ENCODE data around the gene TMEM214.

Gene TMEM214

GRCh38 chr2:27009083-27009482 lies 23.7 kb upstream of the TMEM214 start:
- no peaks in the 10 kb centered on the region for H3K9me3 ChIP-seq
- TF ChIP-seq Cebpa-rat (IDR thresholded peaks at IDR 0.05): no peak

GRCh38 chr2:27009716-27010115 lies 23.0 kb upstream of the TMEM214 start:
- H3K4me3 ChIP-seq: no peak overlapping the region
- no peaks in the 10 kb centered on the region for H3K27me3 ChIP-seq
- TF ChIP-seq Cebpa-rat (IDR thresholded peaks at IDR 0.05): no peak
- H4K20me1 ChIP-seq: 0 out of 2 replicates have a peak, but pooled peaks cover 7% of the 10 kb centered on the region
- H3K9me3 ChIP-seq: no peaks in the 10 kb centered on the region
- H3K4me2 ChIP-seq: no peak overlapping the region
- no peak overlapping the region for H3K9ac ChIP-seq
- no peaks in the 10 kb centered on the region for H3K36me3 ChIP-seq
- H3K27ac ChIP-seq: no peak overlapping the region
- H3K4me1 ChIP-seq: no peaks in the 10 kb centered on the region

More at GRCh38 chr2:27009083-27009482, 23.7 kb upstream of the TMEM214 start:
- H3K27ac ChIP-seq: no peak overlapping the region
- no peak overlapping the region for H3K4me2 ChIP-seq
- no peaks in the 10 kb centered on the region for H3K36me3 ChIP-seq
- no peak overlapping the region for H3K9ac ChIP-seq
- H3K4me3 ChIP-seq: no peak overlapping the region
- no peaks in the 10 kb centered on the region for H3K4me1 ChIP-seq
- 0 out of 2 replicates have a peak, but pooled peaks cover 7% of the 10 kb centered on the region for H4K20me1 ChIP-seq
- no peaks in the 10 kb centered on the region for H3K27me3 ChIP-seq

GRCh38 chr2:27010139-27010538 lies 22.6 kb upstream of the TMEM214 start:
- Histone ChIP-seq H3K4me1 (no peaks in the 10 kb centered on the region), H3K36me3 (no peaks in the 10 kb centered on the region), H3K27ac (no peak overlapping the region), H4K20me1 (0 out of 2 replicates have a peak, but pooled peaks cover 7% of the 10 kb centered on the region), H3K9me3 (no peaks in the 10 kb centered on the region), H3K9ac (no peak overlapping the region), H3K4me2 (no peak overlapping the region), H3K4me3 (no peak overlapping the region), H3K27me3 (no peaks in the 10 kb centered on the region)
- TF ChIP-seq Cebpa-rat (IDR thresholded peaks at IDR 0.05): no peak

DNA sequence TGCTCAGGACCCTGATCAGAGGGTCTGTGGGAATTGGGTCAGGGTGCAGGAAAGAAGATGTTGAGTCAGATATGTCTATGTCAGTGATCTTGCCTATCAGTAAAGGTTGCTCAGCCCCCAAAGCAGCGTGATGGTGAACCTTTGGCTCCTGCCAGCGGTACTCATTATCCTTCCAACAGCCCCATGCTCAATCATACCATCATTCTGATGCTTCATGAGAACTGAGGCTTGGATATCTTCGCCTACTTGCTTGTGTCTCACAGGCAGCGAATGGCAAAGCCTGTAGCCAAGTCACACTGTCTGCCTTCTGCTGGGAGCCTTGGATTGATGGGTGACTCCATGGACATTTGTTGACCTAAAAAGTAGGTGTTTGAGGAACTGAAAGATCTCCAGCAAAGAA lies 19.0 kb upstream of the TMEM214 start:
- Histone ChIP-seq H3K36me3 (no peaks in the 10 kb centered on the region), H3K27me3 (no peaks in the 10 kb centered on the region), H3K4me3 (no peak overlapping the region), H3K9me3 (no peaks in the 10 kb centered on the region), H3K4me2 (no peak overlapping the region), H3K27ac (no peak overlapping the region), H3K9ac (no peak overlapping the region), H3K4me1 (no peaks in the 10 kb centered on the region), H4K20me1 (peaks cover 21% of the 10 kb centered on the region)
- TF ChIP-seq Cebpa-rat (IDR thresholded peaks at IDR 0.05): no peak

GRCh38 chr2:27014771-27015433 lies 17.9 kb upstream of the TMEM214 start:
- Histone ChIP-seq H3K9me3 (no peaks in the 10 kb centered on the region), H3K27ac (no peak overlapping the region), H3K4me1 (no peaks in the 10 kb centered on the region), H4K20me1 (peaks cover 21% of the 10 kb centered on the region), H3K27me3 (no peaks in the 10 kb centered on the region), H3K4me3 (no peak overlapping the region), H3K4me2 (no peak overlapping the region), H3K36me3 (no peaks in the 10 kb centered on the region), H3K9ac (no peak overlapping the region)
- TF ChIP-seq Cebpa-rat (IDR thresholded peaks at IDR 0.05): no peak

- no peaks in the 10 kb centered on the region for H3K27me3 ChIP-seq
- peaks cover 27% of the 10 kb centered on the region for H4K20me1 ChIP-seq
- H3K36me3 ChIP-seq: peaks cover 2% of the 10 kb centered on the region; the same call in 1 of the 2 replicates
- H3K9ac ChIP-seq: no peak overlapping the region
- TF ChIP-seq Cebpa-rat (IDR thresholded peaks at IDR 0.05): no peak
- H3K9me3 ChIP-seq: no peaks in the 10 kb centered on the region
- H3K4me3 ChIP-seq: no peak overlapping the region
- no peak overlapping the region for H3K27ac ChIP-seq
- no peak overlapping the region for H3K4me2 ChIP-seq
- H3K4me1 ChIP-seq: no peaks in the 10 kb centered on the region
Measured at GRCh38 chr2:27016801-27017325, 15.9 kb upstream of the TMEM214 start.

- H4K20me1 ChIP-seq: peaks cover 28% of the 10 kb centered on the region
- no peak overlapping the region for H3K9ac ChIP-seq
- peaks cover 13% of the 10 kb centered on the region; the same call in 1 of the 2 replicates for H3K36me3 ChIP-seq
- no peak for TF ChIP-seq Cebpa-rat (IDR thresholded peaks at IDR 0.05)
- H3K4me2 ChIP-seq: no peak overlapping the region
- H3K4me1 ChIP-seq: no peaks in the 10 kb centered on the region
- H3K27me3 ChIP-seq: no peaks in the 10 kb centered on the region
- H3K4me3 ChIP-seq: no peak overlapping the region
- H3K9me3 ChIP-seq: no peaks in the 10 kb centered on the region
- H3K27ac ChIP-seq: no peak overlapping the region
Measured at GRCh38 chr2:27018142-27018541, 14.6 kb upstream of the TMEM214 start.

GRCh38 chr2:27019459-27019858 lies 13.3 kb upstream of the TMEM214 start:
- Histone ChIP-seq H4K20me1 (peaks cover 28% of the 10 kb centered on the region), H3K9ac (no peak overlapping the region), H3K27ac (no peak overlapping the region), H3K4me3 (no peak overlapping the region), H3K27me3 (no peaks in the 10 kb centered on the region), H3K36me3 (peaks cover 26% of the 10 kb centered on the region; the same call in 1 of the 2 replicates), H3K4me2 (no peak overlapping the region), H3K9me3 (no peaks in the 10 kb centered on the region), H3K4me1 (no peaks in the 10 kb centered on the region)
- TF ChIP-seq Cebpa-rat (IDR thresholded peaks at IDR 0.05): no peak

GRCh38 chr2:27019931-27020855 lies 12.6 kb upstream of the TMEM214 start:
- Histone ChIP-seq H3K4me3 (no peak overlapping the region), H3K9ac (0 out of 2 replicates have a peak overlapping the region, but pooled peaks have one; percentile 15), H3K4me1 (no peaks in the 10 kb centered on the region), H4K20me1 (peaks cover 28% of the 10 kb centered on the region), H3K36me3 (peaks cover 34% of the 10 kb centered on the region), H3K27me3 (no peaks in the 10 kb centered on the region), H3K4me2 (no peak overlapping the region), H3K9me3 (no peaks in the 10 kb centered on the region), H3K27ac (no peak overlapping the region)
- no peak for TF ChIP-seq Cebpa-rat (IDR thresholded peaks at IDR 0.05)
